GM21576 (cell line): ENCODE measurements around the gene NELFB.

Experiments used
- ATAC-seq: cut with Tn5 transposase; IDR thresholded peaks from one replicate; pipeline ENCODE4 v1.9.1; 2021; ENCODE audit warnings: mild to moderate bottlenecking, moderate library complexity; ENCODE audit not compliant: unreplicated experiment

Gene NELFB

GRCh38 chr9:137279741-137280473 is 24.8 kb downstream of the NELFB start:
- no peak for ATAC-seq

DNA sequence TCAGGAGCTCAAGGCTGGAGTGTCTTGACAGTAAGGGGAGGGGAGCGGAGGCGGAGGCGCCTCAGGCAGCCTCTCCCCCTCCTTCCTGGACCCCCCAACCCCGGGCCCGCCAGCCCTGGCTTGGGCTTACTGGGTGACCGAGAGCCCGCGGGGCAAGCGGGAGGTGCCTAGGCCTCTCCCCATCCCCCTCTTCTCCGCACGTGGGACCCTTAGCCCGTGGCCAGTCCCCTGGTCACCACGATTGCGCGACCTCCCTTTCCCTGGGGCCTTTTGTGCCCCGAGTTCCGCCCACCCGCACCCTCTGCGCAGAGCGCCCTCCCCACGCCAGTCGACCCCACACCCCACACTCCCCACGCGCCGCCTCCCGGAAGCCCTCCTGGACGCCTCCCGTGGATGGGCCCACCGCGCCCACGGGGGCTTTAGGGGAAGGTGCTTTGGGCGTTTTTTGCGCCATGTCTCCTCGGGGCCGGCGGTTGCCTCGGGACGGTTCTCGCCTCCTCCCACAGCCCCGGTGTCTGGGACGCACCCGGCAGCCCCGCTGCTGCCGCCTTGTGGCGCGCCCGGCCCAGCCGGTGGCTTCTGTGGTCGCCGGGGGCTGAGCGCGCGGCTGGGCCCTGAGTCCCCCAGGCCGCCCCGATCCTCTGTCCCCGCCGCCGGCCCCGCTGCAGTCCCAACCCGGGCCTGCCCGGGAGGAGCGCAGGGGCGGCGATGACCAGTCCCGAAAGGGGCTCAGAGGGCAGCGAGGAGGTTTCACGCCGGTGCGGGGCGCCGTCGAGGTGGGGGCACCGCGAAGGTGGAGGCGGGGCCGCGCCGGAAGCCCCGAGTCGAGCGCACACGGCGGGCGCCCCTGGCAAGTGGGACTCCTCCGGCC is 25.6 kb downstream of the NELFB start:
- no peak for ATAC-seq

- no peak for ATAC-seq
Observed at GRCh38 chr9:137281345-137282116, 26.4 kb downstream of the NELFB start.

DNA sequence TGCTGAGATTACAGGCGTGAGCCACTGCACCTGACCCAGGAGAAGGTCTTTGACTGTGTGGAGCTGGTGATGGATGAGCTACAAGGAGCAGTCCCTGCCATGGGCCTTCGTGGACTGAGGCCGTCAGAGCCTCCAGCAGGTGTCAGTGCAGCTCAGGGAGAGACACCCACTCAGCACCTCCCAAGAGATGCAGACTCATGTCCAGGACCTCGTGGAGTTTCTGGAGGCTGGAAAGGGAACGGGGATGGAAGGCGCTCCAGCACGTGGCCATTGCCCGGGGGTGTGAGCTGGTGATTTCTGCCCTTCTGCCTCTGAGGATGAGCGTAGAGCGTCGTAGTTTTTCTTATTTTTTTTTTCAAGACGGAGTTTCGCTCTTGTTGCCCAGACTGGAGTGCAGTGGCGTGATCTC is 31.9 kb downstream of the NELFB start:
- no peak for ATAC-seq

GRCh38 chr9:137293094-137293481 is 38.0 kb downstream of the NELFB start:
- ATAC-seq, result no peak

DNA sequence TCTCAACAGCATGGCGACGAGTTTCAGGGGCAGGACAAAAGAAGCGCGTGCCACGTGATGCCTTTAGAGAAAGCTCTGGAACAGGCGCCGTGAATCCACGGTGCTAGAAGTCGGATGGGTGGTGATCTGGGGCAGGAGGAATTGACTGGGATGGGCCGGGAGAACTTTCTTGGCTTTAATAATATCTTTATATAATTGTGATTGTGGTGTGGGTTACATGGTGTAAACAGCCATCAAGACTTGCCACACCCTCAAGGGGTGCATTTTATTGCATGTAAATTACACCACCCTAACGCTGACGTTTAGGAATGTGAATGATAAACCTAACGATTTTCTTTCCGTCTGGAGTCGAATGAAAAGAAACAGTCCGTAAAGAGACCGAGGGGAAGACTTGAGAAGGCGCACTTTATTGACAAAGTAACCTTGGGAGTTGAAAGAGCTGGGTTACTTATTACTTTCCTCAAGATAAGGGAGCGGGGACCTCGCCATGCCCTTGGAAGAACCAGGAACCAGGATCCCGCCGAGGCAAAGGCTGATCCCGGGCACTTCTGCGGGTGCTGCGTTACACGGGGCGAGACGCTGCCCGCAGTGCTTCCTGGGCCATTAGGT is 38.5 kb downstream of the NELFB start:
- ATAC-seq, result no peak

- no peak for ATAC-seq
Observed at GRCh38 chr9:137294091-137294680, 39.1 kb downstream of the NELFB start.

DNA sequence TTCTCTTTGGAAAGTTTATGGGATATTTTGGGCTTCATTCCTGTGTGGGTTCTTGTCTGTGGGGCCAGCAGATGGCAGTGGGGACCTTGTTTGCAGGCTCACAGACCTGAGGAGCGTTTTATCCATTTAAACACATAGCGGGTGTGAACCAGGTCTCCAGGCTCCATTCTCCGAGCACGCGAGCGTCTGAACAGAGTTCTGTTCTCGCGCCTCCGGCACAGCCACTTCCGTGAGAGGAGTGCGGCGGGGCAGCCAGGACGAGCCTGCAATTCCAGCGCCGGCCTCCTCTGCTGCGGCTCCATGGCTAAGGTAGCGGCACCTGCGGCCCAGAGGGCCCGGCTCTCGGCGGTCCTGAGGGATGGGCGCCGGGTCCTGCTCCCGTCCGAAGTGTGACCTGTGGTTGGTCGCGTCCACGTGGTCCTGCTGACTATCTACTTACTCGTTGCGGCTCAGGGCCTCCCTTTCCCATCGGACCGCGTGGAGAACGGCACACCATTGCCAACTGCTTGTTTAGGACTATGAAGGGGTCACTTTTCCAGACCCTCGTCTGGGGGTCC is 39.6 kb downstream of the NELFB start:
- no peak for ATAC-seq

DNA sequence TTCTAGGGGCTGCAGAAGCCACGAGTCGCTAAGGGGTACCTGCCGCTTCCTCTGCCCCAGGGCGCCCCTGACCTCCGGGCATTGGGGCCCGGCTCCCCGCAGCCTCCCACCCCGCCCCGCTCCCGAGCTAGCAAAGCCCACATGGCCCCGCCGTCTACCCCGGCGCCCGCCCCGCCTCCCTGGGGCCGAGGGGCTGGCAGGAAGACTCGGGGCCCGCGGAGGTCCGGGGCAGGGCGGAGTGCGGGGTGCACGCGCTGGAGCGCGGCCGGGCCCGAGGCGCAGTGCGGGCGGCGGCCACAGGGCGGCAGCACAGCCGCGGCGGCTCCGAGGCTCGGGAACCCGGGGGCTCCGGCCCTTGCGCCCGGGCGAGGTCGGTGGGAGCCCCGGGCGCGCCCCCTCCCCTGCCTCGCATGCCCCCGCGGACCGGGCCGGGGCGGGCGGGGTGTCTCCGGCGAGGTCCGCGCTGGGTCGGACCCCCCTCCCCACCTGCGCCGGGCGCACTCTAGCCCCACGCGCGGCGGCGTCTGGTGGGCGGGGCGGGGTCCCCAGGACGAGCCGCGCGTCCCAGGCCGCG is 40.2 kb downstream of the NELFB start:
- peak; percentile 56 for ATAC-seq

- no peak for ATAC-seq
Observed at GRCh38 chr9:137295849-137296669, 40.9 kb downstream of the NELFB start.

- no peak for ATAC-seq
Observed at GRCh38 chr9:137296670-137297664, 41.8 kb downstream of the NELFB start.

GRCh38 chr9:137297966-137298365 is 42.8 kb downstream of the NELFB start:
- ATAC-seq, result no peak

DNA sequence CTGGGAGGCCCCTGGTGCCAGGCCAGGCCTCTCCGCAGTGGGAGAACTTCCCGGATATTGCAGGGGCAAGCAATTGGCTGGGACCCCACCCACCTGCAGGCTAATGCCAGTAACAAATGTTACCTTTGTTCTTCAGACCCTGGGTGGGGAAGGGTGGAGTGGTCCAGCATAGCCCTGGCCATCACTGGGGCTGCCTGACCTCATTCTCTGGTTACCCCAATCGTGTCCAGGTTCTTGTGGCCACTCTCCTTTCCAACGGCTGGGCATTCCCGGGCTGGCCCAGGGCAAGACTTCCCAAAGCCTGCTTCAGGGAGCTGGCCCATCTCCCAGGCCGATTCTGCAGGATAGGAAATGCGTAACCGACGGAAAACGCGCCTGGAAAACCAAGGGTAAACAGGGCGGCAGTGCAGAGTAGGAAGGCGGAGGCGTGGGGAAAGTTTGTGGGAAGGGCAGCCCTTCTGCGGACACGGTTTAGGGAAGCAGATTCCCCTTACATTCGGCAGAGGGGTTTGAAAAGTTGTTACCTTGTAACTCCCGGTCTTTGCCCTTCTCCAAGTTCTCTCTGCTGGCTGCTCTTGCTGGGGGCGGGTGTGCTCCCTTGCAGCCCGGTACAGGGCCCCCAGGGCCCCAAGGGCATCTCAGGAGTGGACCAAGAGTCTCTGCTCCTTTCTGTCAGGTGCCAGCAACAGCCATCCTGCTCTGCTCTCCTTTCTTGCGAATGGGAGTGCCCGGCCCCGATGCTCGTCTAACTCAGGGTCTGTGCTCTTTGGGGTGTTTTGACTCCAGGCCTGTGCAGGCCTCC is 43.5 kb downstream of the NELFB start:
- no peak for ATAC-seq

- ATAC-seq, result no peak
Observed at GRCh38 chr9:137299203-137299565, 44.1 kb downstream of the NELFB start.

GRCh38 chr9:137299938-137300337 is 44.8 kb downstream of the NELFB start:
- no peak for ATAC-seq

DNA sequence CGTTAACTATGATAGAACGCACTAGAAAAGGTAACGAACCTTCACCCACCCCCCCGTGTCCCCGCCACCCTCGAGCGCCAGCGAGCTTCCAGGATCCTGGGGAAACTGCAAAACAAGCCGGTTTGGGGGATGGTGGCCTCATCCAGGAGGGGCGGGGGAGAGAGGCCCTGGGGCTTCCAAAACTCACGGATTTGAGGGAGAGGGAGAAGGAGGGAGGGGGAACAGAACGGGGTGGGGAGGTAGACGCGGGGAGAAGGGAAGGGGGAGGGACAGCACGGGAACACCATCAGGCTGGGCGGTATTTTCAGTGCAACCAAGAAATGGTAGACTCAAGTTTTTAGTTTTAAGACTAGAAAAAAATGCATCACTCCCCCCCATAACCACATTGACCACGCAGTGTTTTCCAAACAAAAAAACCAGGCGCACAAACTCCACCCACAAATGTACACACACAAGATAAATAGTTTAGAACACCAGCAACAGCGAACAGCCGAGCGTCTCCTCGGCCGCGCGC is 45.5 kb downstream of the NELFB start:
- ATAC-seq, result no peak
